ENCODE data around the gene RNF133. TPM values are rescaled to one million over a fixed set of nuclear protein-coding genes. Genes with fewer than 3 reads are reported as not detected.

Gene RNF133
- total RNA-seq, 1 donor from 2014 or later = 0.41 TPM

GRCh38 chr7:122691569-122692235 lies 7.2 kb downstream of the RNF133 start:
- H3K27ac ChIP-seq (replicated peaks) = no peak overlapping the region
- no peak overlapping the region for H3K4me3 ChIP-seq
- no peaks in the 10 kb centered on the region for H3K9me3 ChIP-seq (replicated peaks)
- H3K27me3 ChIP-seq (ENCODE audit: low read depth) = no peaks in the 10 kb centered on the region
- H3K36me3 ChIP-seq = no peaks in the 10 kb centered on the region
- intact Hi-C loops (cut with micrococcal nuclease) = no loop called here
- TF ChIP-seq CTCF (IDR thresholded peaks at IDR 0.05; ENCODE audit: borderline replicate concordance) = peak; percentile 10
- H3K4me1 ChIP-seq = peaks cover 30% of the 10 kb centered on the region
- no peak for DNase-seq

- Histone ChIP-seq H3K27ac (replicated peaks) (no peak overlapping the region), H3K4me1 (peaks cover 34% of the 10 kb centered on the region), H3K4me3 (no peak overlapping the region), H3K27me3 (ENCODE audit: low read depth) (no peaks in the 10 kb centered on the region), H3K36me3 (no peaks in the 10 kb centered on the region), H3K9me3 (replicated peaks) (no peaks in the 10 kb centered on the region)
- TF ChIP-seq CTCF (IDR thresholded peaks at IDR 0.05; ENCODE audit: borderline replicate concordance) = peak; percentile 21
- DNase-seq = no peak
- intact Hi-C loops (cut with micrococcal nuclease) = no loop called here
Measured at GRCh38 chr7:122689346-122690109, 9.4 kb downstream of the RNF133 start.

- no peaks in the 10 kb centered on the region for H3K27me3 ChIP-seq (ENCODE audit: low read depth)
- intact Hi-C loops (cut with micrococcal nuclease) = no loop called here
Measured at GRCh38 chr7:122688400-122688998, 10.4 kb downstream of the RNF133 start.

GRCh38 chr7:122686360-122686878 lies 12.5 kb downstream of the RNF133 start:
- intact Hi-C loops (cut with micrococcal nuclease) = no loop called here
- Histone ChIP-seq H3K36me3 (no peaks in the 10 kb centered on the region), H3K9me3 (replicated peaks) (no peaks in the 10 kb centered on the region), H3K27me3 (ENCODE audit: low read depth) (no peaks in the 10 kb centered on the region), H3K27ac (replicated peaks) (no peak overlapping the region), H3K4me1 (peaks cover 38% of the 10 kb centered on the region), H3K4me3 (no peak overlapping the region)
- no peak for TF ChIP-seq CTCF (IDR thresholded peaks at IDR 0.05; ENCODE audit: borderline replicate concordance)
- DNase-seq = no peak

More at GRCh38 chr7:122688400-122688998, 10.4 kb downstream of the RNF133 start:
- Histone ChIP-seq H3K27ac (replicated peaks) (no peak overlapping the region), H3K36me3 (no peaks in the 10 kb centered on the region), H3K4me1 (peaks cover 34% of the 10 kb centered on the region), H3K9me3 (replicated peaks) (no peaks in the 10 kb centered on the region), H3K4me3 (no peak overlapping the region)
- no peak for DNase-seq
- no peak for TF ChIP-seq CTCF (IDR thresholded peaks at IDR 0.05; ENCODE audit: borderline replicate concordance)

- Histone ChIP-seq H3K27ac (replicated peaks) (no peak overlapping the region), H3K27me3 (ENCODE audit: low read depth) (no peaks in the 10 kb centered on the region), H3K4me1 (peaks cover 38% of the 10 kb centered on the region), H3K9me3 (replicated peaks) (peaks cover 2% of the 10 kb centered on the region), H3K36me3 (no peaks in the 10 kb centered on the region), H3K4me3 (no peak overlapping the region)
- DNase-seq = no peak
- intact Hi-C loops (cut with micrococcal nuclease) = no loop called here
- no peak for TF ChIP-seq CTCF (IDR thresholded peaks at IDR 0.05; ENCODE audit: borderline replicate concordance)
Measured at GRCh38 chr7:122684504-122684903, 14.4 kb downstream of the RNF133 start.
